ENCODE results near the gene YIPF7. TPM values are rescaled to one million over a fixed set of nuclear protein-coding genes. Genes with fewer than 3 reads are reported as not detected.

The YIPF7 gene
- total RNA-seq, 4 donors from 2014 or later = not detected

DNA sequence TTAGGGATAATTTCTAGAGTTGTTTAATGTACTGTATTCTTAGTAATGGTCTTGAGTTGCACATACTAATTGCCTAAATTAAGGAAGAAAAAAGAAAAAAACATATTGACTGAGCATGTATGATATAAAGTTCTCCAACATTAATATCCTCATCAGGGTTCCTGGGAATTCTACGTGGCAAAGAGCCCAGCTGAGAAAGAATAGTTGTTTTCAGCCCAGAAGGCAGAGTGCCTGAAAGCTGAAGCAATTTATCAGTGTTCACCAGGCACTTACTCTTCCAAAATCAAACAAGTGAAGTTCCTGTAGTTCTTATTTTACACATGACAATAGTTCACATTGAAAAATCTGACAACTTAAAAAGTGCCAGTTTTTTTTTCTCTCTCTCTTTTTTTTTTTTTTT is 27.7 kb downstream of the YIPF7 start:
- Histone ChIP-seq H3K9me3 (no peaks in the 10 kb centered on the region), H3K27me3 (no peaks in the 10 kb centered on the region), H3K36me3 (no peaks in the 10 kb centered on the region), H3K4me1 (no peaks in the 10 kb centered on the region), H3K4me3 (no peak overlapping the region), H3K27ac (no peak overlapping the region)
- DNase-seq = no peak
- no peak for TF ChIP-seq POLR2A (IDR thresholded peaks at IDR 0.05)
- TF ChIP-seq CTCF (IDR thresholded peaks at IDR 0.05) = no peak

- DNase-seq = no peak
- no peak for TF ChIP-seq POLR2A (IDR thresholded peaks at IDR 0.05)
- no peak for TF ChIP-seq CTCF (IDR thresholded peaks at IDR 0.05)
- H3K36me3 ChIP-seq = no peaks in the 10 kb centered on the region
- H3K4me1 ChIP-seq = no peaks in the 10 kb centered on the region
- H3K27me3 ChIP-seq = no peaks in the 10 kb centered on the region
- H3K4me3 ChIP-seq = no peak overlapping the region
- H3K9me3 ChIP-seq = no peaks in the 10 kb centered on the region
- no peak overlapping the region for H3K27ac ChIP-seq
Measured at GRCh38 chr4:44616621-44617020, 34.8 kb downstream of the YIPF7 start.

DNA sequence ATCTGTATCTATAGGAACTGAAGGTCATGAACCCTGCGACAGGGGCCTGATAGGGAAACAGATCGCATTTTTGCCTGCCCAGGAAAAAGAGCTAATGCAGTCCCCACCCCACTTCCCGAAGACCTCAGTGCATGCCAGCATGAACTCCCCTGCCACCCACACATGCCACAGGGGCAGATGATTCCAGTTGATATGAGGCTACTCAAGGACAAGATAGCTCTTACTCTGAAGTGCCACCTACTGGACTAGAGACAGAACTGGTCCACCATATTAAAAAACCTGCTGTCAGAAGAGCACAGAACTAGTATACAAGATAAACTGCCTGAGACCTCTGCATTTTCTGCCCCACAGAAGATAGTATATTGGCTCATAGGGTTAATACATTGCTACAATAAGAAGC is 68.0 kb downstream of the YIPF7 start:
- H3K27ac ChIP-seq = no peak overlapping the region
- DNase-seq = no peak
- no peaks in the 10 kb centered on the region for H3K9me3 ChIP-seq
- H3K36me3 ChIP-seq = no peaks in the 10 kb centered on the region
- H3K27me3 ChIP-seq = no peaks in the 10 kb centered on the region
- H3K4me3 ChIP-seq = no peak overlapping the region
- TF ChIP-seq CTCF (IDR thresholded peaks at IDR 0.05) (no peak), POLR2A (IDR thresholded peaks at IDR 0.05) (no peak)
- no peaks in the 10 kb centered on the region for H3K4me1 ChIP-seq

- no peaks in the 10 kb centered on the region for H3K36me3 ChIP-seq
- DNase-seq = no peak
- no peak overlapping the region for H3K4me3 ChIP-seq
- H3K9me3 ChIP-seq = no peaks in the 10 kb centered on the region
- no peaks in the 10 kb centered on the region for H3K4me1 ChIP-seq
- TF ChIP-seq CTCF (IDR thresholded peaks at IDR 0.05) (no peak), POLR2A (IDR thresholded peaks at IDR 0.05) (no peak)
- no peak overlapping the region for H3K27ac ChIP-seq
- H3K27me3 ChIP-seq = no peaks in the 10 kb centered on the region
Measured at GRCh38 chr4:44580231-44580630, 71.2 kb downstream of the YIPF7 start.

- Histone ChIP-seq H3K27ac (no peak overlapping the region), H3K9me3 (no peaks in the 10 kb centered on the region), H3K36me3 (no peaks in the 10 kb centered on the region), H3K4me3 (no peak overlapping the region), H3K27me3 (no peaks in the 10 kb centered on the region), H3K4me1 (no peaks in the 10 kb centered on the region)
- TF ChIP-seq CTCF (IDR thresholded peaks at IDR 0.05) = no peak
- no peak for DNase-seq
Measured at GRCh38 chr4:44578954-44579353, 72.5 kb downstream of the YIPF7 start.

Other genes with a start within 250 kb of the YIPF7 start
- not detected for gene KCTD8, start 202.8 kb downstream of the YIPF7 start, total RNA-seq
- gene GUF1, start 26.8 kb upstream of the YIPF7 start, total RNA-seq = 10 to 100 TPM; 14.6 to 26.6 (median 17.9) TPM
- gene GNPDA2, start 74.9 kb upstream of the YIPF7 start, total RNA-seq = 10 to 100 TPM in 2 of 4 donors, 1 to 10 TPM in 2; 6.3 to 13.3 (median 9.9) TPM